ENCODE results near the gene DRG1. TPM values are rescaled to one million over a fixed set of nuclear protein-coding genes. Genes with fewer than 3 reads are reported as not detected.

The DRG1 gene
- total RNA-seq, 6 experiments from 2014 or later: 63.7 to 74.9 (median 66.4) TPM

- Mint-ChIP-seq H3K9me3 (no peaks in the 10 kb centered on the region), H3K4me3 (no peak overlapping the region), H3K36me3 (ENCODE audit: low read depth) (peaks cover 16% of the 10 kb centered on the region), H3K4me1 (ENCODE audit: low read depth) (peaks cover 9% of the 10 kb centered on the region), H3K27ac (no peak overlapping the region), H3K27me3 (ENCODE audit: insufficient read depth) (0 out of 2 replicates have a peak, but pooled peaks cover 2% of the 10 kb centered on the region)
- no peak for TF ChIP-seq CTCF (IDR thresholded peaks at IDR 0.05)
- DNase-seq: no peak
These were observed 47.9 kb downstream of the DRG1 start for GRCh38 chr22:31447337-31447736.

GRCh38 chr22:31448382-31448781 is 49.0 kb downstream of the DRG1 start:
- H3K4me3 Mint-ChIP-seq: no peak overlapping the region
- TF ChIP-seq CTCF (IDR thresholded peaks at IDR 0.05): no peak

GRCh38 chr22:31449506-31449905 is 50.1 kb downstream of the DRG1 start:
- peaks cover 4% of the 10 kb centered on the region; the same call in 1 of the 2 replicates for H3K27me3 Mint-ChIP-seq (ENCODE audit: insufficient read depth)
- no peak for TF ChIP-seq CTCF (IDR thresholded peaks at IDR 0.05)
- DNase-seq: no peak

More at GRCh38 chr22:31448382-31448781, 49.0 kb downstream of the DRG1 start:
- DNase-seq: no peak
- Mint-ChIP-seq H3K4me1 (ENCODE audit: low read depth) (peaks cover 12% of the 10 kb centered on the region), H3K36me3 (ENCODE audit: low read depth) (peaks cover 14% of the 10 kb centered on the region), H3K27ac (0 out of 2 replicates have a peak overlapping the region, but pooled peaks have one; percentile 20), H3K9me3 (no peaks in the 10 kb centered on the region), H3K27me3 (ENCODE audit: insufficient read depth) (peaks cover 2% of the 10 kb centered on the region; the same call in 1 of the 2 replicates)

GRCh38 chr22:31451709-31452571 is 52.5 kb downstream of the DRG1 start:
- H3K36me3 Mint-ChIP-seq (ENCODE audit: low read depth): peaks cover 8% of the 10 kb centered on the region
- H3K4me1 Mint-ChIP-seq (ENCODE audit: low read depth): peaks cover 12% of the 10 kb centered on the region
- H3K27ac Mint-ChIP-seq: peak overlapping the region; percentile 27
- peak; percentile 66 for DNase-seq
- no peaks in the 10 kb centered on the region for H3K9me3 Mint-ChIP-seq
- peak; percentile 77 for TF ChIP-seq CTCF (IDR thresholded peaks at IDR 0.05)
- no peak overlapping the region for H3K4me3 Mint-ChIP-seq
- peaks cover 4% of the 10 kb centered on the region; the same call in 1 of the 2 replicates for H3K27me3 Mint-ChIP-seq (ENCODE audit: insufficient read depth)

More at GRCh38 chr22:31449506-31449905, 50.1 kb downstream of the DRG1 start:
- H3K9me3 Mint-ChIP-seq: no peaks in the 10 kb centered on the region
- peaks cover 12% of the 10 kb centered on the region for H3K4me1 Mint-ChIP-seq (ENCODE audit: low read depth)
- H3K36me3 Mint-ChIP-seq (ENCODE audit: low read depth): peaks cover 12% of the 10 kb centered on the region
- no peak overlapping the region for H3K4me3 Mint-ChIP-seq
- H3K27ac Mint-ChIP-seq: no peak overlapping the region

- Mint-ChIP-seq H3K4me1 (ENCODE audit: low read depth) (0 out of 2 replicates have a peak, but pooled peaks cover 4% of the 10 kb centered on the region), H3K27me3 (ENCODE audit: insufficient read depth) (peaks cover 2% of the 10 kb centered on the region), H3K9me3 (no peaks in the 10 kb centered on the region), H3K36me3 (ENCODE audit: low read depth) (peaks cover 39% of the 10 kb centered on the region), H3K4me3 (no peak overlapping the region), H3K27ac (no peak overlapping the region)
- no peak for TF ChIP-seq CTCF (IDR thresholded peaks at IDR 0.05)
- DNase-seq: no peak
These were observed 62.3 kb downstream of the DRG1 start for GRCh38 chr22:31461699-31462098.

Measured in HFFc6 (cell line).